AG10803 (cell line): Measurements from ENCODE around the gene SLC6A2.

Experiments used
- DNase-seq: peaks from one replicate; pipeline ENCODE4 v3.0.0; 2010; ENCODE audit warnings: low read depth
- H3K4me3 ChIP-seq: 2 replicates; pipeline ENCODE4 v1.5.1; 2011; ENCODE audit warnings: mild to moderate bottlenecking, low read length, control low read depth
- TF ChIP-seq, protein P1 (sequence below): conservative IDR thresholded peaks from 2 replicates; pipeline ENCODE4 v1.5.1; 2011; ENCODE audit warnings: mild to moderate bottlenecking, low read length, control low read depth, inconsistent platforms

Gene SLC6A2

DNA sequence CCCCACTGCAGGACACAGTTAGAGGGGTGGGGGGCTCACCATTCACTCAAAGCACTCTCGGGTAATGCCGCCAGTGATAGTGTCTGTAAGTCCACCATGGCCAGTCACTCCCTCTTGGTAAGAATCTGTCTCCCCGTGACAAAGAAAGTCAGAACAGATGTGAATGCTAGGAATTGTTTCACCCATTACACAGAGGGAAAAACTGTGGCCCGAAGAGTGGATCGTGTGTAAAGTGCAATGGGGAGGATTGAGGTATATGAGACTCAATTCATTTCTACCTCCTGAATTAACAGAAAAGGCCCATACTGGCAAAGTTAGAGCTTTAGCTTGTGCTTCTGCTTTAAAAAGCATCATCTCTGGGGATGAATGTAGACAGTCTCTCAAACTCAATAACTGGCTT lies 17.5 kb upstream of the SLC6A2 start:
- no peak for DNase-seq
- TF ChIP-seq, protein P1, sequence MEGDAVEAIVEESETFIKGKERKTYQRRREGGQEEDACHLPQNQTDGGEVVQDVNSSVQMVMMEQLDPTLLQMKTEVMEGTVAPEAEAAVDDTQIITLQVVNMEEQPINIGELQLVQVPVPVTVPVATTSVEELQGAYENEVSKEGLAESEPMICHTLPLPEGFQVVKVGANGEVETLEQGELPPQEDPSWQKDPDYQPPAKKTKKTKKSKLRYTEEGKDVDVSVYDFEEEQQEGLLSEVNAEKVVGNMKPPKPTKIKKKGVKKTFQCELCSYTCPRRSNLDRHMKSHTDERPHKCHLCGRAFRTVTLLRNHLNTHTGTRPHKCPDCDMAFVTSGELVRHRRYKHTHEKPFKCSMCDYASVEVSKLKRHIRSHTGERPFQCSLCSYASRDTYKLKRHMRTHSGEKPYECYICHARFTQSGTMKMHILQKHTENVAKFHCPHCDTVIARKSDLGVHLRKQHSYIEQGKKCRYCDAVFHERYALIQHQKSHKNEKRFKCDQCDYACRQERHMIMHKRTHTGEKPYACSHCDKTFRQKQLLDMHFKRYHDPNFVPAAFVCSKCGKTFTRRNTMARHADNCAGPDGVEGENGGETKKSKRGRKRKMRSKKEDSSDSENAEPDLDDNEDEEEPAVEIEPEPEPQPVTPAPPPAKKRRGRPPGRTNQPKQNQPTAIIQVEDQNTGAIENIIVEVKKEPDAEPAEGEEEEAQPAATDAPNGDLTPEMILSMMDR, result no peak
- no peak overlapping the region for H3K4me3 ChIP-seq

- DNase-seq, result no peak
- TF ChIP-seq, protein P1, result no peak
- no peak overlapping the region for H3K4me3 ChIP-seq
Observed at GRCh38 chr16:55640701-55641327, 15.0 kb upstream of the SLC6A2 start.

GRCh38 chr16:55641430-55642056 lies 14.2 kb upstream of the SLC6A2 start:
- H3K4me3 ChIP-seq, result no peak overlapping the region
- DNase-seq, result peak; percentile 59
- TF ChIP-seq, protein P1, result no peak

DNA sequence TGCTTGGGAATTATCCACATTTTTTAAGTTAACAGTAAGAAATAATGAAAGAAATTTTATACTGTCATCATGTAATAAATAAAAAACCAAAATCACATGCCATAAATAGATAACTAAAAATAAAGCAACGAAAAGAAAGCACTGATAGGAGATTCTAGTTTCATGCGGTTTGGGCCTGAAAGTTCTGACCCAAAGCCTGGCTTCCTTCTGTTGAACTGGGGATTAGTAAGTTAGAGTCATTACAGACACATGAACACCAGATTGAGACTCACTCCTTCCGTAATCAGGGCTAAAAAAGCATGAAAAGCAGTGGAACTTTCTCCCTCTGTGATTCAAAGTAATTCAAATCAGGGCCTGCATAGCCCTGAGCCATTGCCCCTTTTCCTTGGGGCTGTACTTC lies 13.2 kb upstream of the SLC6A2 start:
- DNase-seq, result peak; percentile 61
- no peak overlapping the region for H3K4me3 ChIP-seq
- TF ChIP-seq, protein P1, result no peak

- TF ChIP-seq, protein P1, result peak; percentile 20; the same call in 1 of the 2 replicates
- DNase-seq, result no peak
- no peak overlapping the region for H3K4me3 ChIP-seq
Observed at GRCh38 chr16:55643161-55643970, 12.4 kb upstream of the SLC6A2 start.

DNA sequence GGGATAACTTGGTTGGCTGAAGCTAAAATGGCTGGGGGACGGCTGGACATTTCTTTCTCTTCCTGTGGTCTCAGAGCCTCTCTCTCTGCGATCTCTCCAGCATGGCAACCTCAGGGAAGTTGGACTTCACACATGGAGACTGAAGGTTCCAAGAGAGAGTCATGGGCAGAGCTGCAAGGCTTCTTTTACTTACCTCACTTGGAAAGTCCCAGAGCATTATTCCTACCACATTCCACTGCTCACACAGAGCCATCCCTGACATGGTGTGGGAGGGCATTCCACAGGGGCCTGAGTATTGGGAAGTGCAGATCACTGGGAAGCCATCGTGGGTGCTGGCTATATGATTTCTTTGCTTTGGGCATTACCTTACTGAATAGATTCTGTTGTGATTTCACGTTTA lies 9.8 kb upstream of the SLC6A2 start:
- no peak for DNase-seq
- H3K4me3 ChIP-seq, result no peak overlapping the region
- TF ChIP-seq, protein P1, result no peak
